T-helper 2 cell treated with Interferon-gamma antibody and Interleukin-4, amounts not matched to agents 100 ng/mL and 5 ng/mL, for 36 hours (primary cell): ENCODE data around the gene XPA. TPM values are rescaled to one million over a fixed set of nuclear protein-coding genes. Genes with fewer than 3 reads are reported as not detected.

Experiments used
- intact Hi-C: fragments of 100-400 bp; cut with micrococcal nuclease; formaldehyde crosslinking; loops from one replicate; pipeline ENCODE4 v1.15.1; 2023
- total RNA-seq: library from RNA; stranded (reverse); gene quantifications from 2 replicates; pipeline ENCODE4 v1.2.3, GENCODE V29; 2022

Gene XPA
- total RNA-seq, 1 donor from 2014 or later = 15.8 TPM

GRCh38 chr9:97704345-97704677 lies 7.2 kb upstream of the XPA start:
- intact Hi-C loops = no loop called here

- intact Hi-C loops = no loop called here
Measured at GRCh38 chr9:97703437-97704344, 6.6 kb upstream of the XPA start.

- intact Hi-C loops = loop anchor here (5.0 to 10.0 kb wide), 4 partner anchors 102 to 555 kb away; partner anchors contain the start of gene TBC1D2
Measured at GRCh38 chr9:97699824-97700223, 2.7 kb upstream of the XPA start.

GRCh38 chr9:97699281-97699680 lies 2.1 kb upstream of the XPA start:
- intact Hi-C loops = loop anchor here (5.0 to 10.0 kb wide), 4 partner anchors 103 to 556 kb away; partner anchors contain the start of gene TBC1D2

- intact Hi-C loops = loop anchor here (5.0 to 10.0 kb wide), 4 partner anchors 103 to 556 kb away; partner anchors contain the start of gene TBC1D2
Measured at GRCh38 chr9:97698865-97699264, 1.7 kb upstream of the XPA start.

- intact Hi-C loops = loop anchor here (1.0 to 10.0 kb wide), 6 partner anchors 65 to 557 kb away; partner anchors contain the start of genes NCBP1, TBC1D2, TRMO and TSTD2
Measured at GRCh38 chr9:97697837-97698236, 697 bp upstream of the XPA start.

- intact Hi-C loops = loop anchor here (5.0 to 10.0 kb wide), 4 partner anchors 106 to 559 kb away; partner anchors contain the start of gene TBC1D2
Measured at GRCh38 chr9:97695995-97696802, 941 bp downstream of the XPA start.

GRCh38 chr9:97695390-97695789 lies 1.8 kb downstream of the XPA start:
- intact Hi-C loops = loop anchor here (5.0 to 10.0 kb wide), 4 partner anchors 107 to 559 kb away; partner anchors contain the start of gene TBC1D2

GRCh38 chr9:97694769-97695168 lies 2.4 kb downstream of the XPA start:
- intact Hi-C loops = loop anchor here (5.0 to 10.0 kb wide), 4 partner anchors 108 to 560 kb away; partner anchors contain the start of gene TBC1D2

- intact Hi-C loops = loop anchor here (10.0 kb wide), 1 partner anchor 565 kb away; the partner anchor contains the start of gene TBC1D2
Measured at GRCh38 chr9:97689401-97690180, 7.5 kb downstream of the XPA start.

- intact Hi-C loops = no loop called here
Measured at GRCh38 chr9:97688654-97689053, 8.5 kb downstream of the XPA start.

- intact Hi-C loops = no loop called here
Measured at GRCh38 chr9:97682242-97682641, 14.9 kb downstream of the XPA start.

- intact Hi-C loops = no loop called here
Measured at GRCh38 chr9:97675655-97676054, 21.5 kb downstream of the XPA start.

GRCh38 chr9:97673922-97674321 lies 23.2 kb downstream of the XPA start:
- intact Hi-C loops = no loop called here

- intact Hi-C loops = no loop called here
Measured at GRCh38 chr9:97672403-97672802, 24.7 kb downstream of the XPA start.

- intact Hi-C loops = no loop called here
Measured at GRCh38 chr9:97670586-97670985, 26.6 kb downstream of the XPA start.

- intact Hi-C loops = no loop called here
Measured at GRCh38 chr9:97668485-97668884, 28.7 kb downstream of the XPA start.

GRCh38 chr9:97666907-97667686 lies 30.0 kb downstream of the XPA start:
- intact Hi-C loops = no loop called here

GRCh38 chr9:97665742-97666141 lies 31.4 kb downstream of the XPA start:
- intact Hi-C loops = no loop called here

GRCh38 chr9:97660847-97661246 lies 36.3 kb downstream of the XPA start:
- intact Hi-C loops = no loop called here
